Osteoblast (primary cell): Measurements from ENCODE around the gene IDS. TPM values are rescaled to one million over a fixed set of nuclear protein-coding genes. Genes with fewer than 3 reads are reported as not detected.

Experiments
- DNase-seq: peaks from one replicate; pipeline ENCODE4 v3.0.0; 2011; ENCODE audit warnings: low spot score, mixed read lengths; ENCODE audit not compliant: insufficient read length; ENCODE audit errors: missing footprints
- H2AFZ ChIP-seq: 2 replicates; pipeline ENCODE4 v1.6.0; 2011; ENCODE audit warnings: mild to moderate bottlenecking, low read length
- H3K27ac ChIP-seq: 2 replicates; pipeline ENCODE4 v1.5.1; 2011; ENCODE audit warnings: mild to moderate bottlenecking, low read depth, low read length, moderate library complexity
- H3K27me3 ChIP-seq: 2 replicates; pipeline ENCODE4 v1.6.0; 2012; ENCODE audit warnings: mild to moderate bottlenecking, control low read depth, inconsistent platforms, low read length, moderate library complexity; ENCODE audit not compliant: insufficient read depth
- H3K36me3 ChIP-seq: 2 replicates; pipeline ENCODE4 v1.5.1; 2011; ENCODE audit warnings: mild to moderate bottlenecking, low read length, control low read depth, moderate library complexity; ENCODE audit not compliant: insufficient read depth
- H3K4me1 ChIP-seq: 2 replicates; pipeline ENCODE4 v1.5.1; 2011; ENCODE audit warnings: mild to moderate bottlenecking, low read length, control low read depth, moderate library complexity; ENCODE audit not compliant: insufficient read depth
- H3K4me2 ChIP-seq: 2 replicates; pipeline ENCODE4 v1.6.0; 2011; ENCODE audit warnings: mild to moderate bottlenecking, low read length; ENCODE audit not compliant: insufficient read depth
- H3K4me3 ChIP-seq: fragments of 200-600 bp; sonication (generic); 3 replicates; pipeline ENCODE4 v1.5.1; 2012; ENCODE audit warnings: mild to moderate bottlenecking, low read length, inconsistent platforms; ENCODE audit not compliant: insufficient read depth
- H3K79me2 ChIP-seq: 2 replicates; pipeline ENCODE4 v1.6.0; 2012; ENCODE audit warnings: mild to moderate bottlenecking, low read length, control low read depth, inconsistent platforms; ENCODE audit not compliant: insufficient read depth
- H3K9me3 ChIP-seq: 2 replicates; pipeline ENCODE4 v1.5.1; 2011; ENCODE audit warnings: low read depth, low read length, control low read depth
- H4K20me1 ChIP-seq: 2 replicates; pipeline ENCODE4 v1.6.0; 2012; ENCODE audit warnings: mild to moderate bottlenecking, low read length, control low read depth; ENCODE audit not compliant: insufficient read depth
- CTCF ChIP-seq: IDR thresholded peaks from 2 replicates; pipeline ENCODE4 v1.5.1; 2011; ENCODE audit warnings: mild to moderate bottlenecking, low read depth, low read length, moderate library complexity; ENCODE audit errors: extremely low read depth
- total RNA-seq: library from RNA; depleted of rRNA; stranded (reverse); fragments of >200 nt; gene quantifications from 2 replicates; pipeline ENCODE4 v1.2.3, GENCODE V29; 2012

The IDS gene
- total RNA-seq, 1 donor, result 48.9 TPM

DNA sequence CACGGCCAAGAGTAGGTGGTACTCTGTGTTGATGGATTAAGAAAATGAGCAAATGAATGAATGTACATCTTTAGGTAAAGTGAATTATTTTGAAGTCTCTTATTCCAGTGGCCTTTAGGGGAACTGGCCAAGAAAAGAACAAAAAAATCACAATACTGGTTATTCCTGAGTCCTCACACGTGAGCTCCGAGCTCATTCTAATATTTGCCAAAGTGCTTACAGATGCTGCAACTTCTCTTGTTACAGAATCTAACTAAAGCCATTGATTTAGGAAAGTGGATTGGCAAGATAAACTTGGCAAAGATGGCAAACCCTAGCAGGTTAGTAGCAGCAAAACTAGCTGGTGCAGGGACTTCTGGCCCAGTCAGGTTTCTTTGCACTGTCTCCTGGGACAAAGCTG lies 37.6 kb downstream of the IDS start:
- Histone ChIP-seq H4K20me1 (no peaks in the 10 kb centered on the region), H3K36me3 (no peaks in the 10 kb centered on the region), H3K4me1 (no peaks in the 10 kb centered on the region), H3K9me3 (no peaks in the 10 kb centered on the region), H3K4me3 (no peak overlapping the region), H3K27ac (no peak overlapping the region), H2AFZ (no peak overlapping the region), H3K4me2 (no peak overlapping the region), H3K27me3 (no peaks in the 10 kb centered on the region), H3K79me2 (no peaks in the 10 kb centered on the region)
- no peak for DNase-seq
- no peak for TF ChIP-seq CTCF

DNA sequence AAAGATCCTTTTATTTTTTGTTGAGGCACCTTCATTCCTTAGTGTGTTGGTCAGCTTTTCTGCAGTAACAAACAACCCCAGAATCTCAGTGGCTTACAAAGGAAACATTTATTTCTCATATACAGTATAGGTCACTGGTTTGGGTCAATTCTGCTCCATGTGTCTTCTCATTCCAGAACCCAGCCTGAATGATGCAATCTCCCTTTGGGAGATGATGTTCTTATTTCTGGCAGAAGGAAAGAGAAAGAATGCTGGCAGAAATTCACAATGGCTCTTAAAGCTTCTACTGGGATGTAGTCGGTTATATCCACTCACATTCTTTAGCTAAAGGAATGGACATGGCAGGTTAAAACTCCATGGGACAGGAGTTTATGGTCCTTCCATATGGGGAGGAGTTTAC lies 42.3 kb downstream of the IDS start:
- H3K27me3 ChIP-seq, result no peaks in the 10 kb centered on the region
- H3K36me3 ChIP-seq, result no peaks in the 10 kb centered on the region
- TF ChIP-seq CTCF, result no peak
- no peaks in the 10 kb centered on the region for H4K20me1 ChIP-seq
- DNase-seq, result peak; percentile 31
- no peaks in the 10 kb centered on the region for H3K9me3 ChIP-seq
- H3K27ac ChIP-seq, result no peak overlapping the region
- H3K4me2 ChIP-seq, result no peak overlapping the region
- H2AFZ ChIP-seq, result no peak overlapping the region
- H3K79me2 ChIP-seq, result no peaks in the 10 kb centered on the region
- no peaks in the 10 kb centered on the region for H3K4me1 ChIP-seq
- H3K4me3 ChIP-seq, result no peak overlapping the region

GRCh38 chrX:149461746-149462145 lies 43.4 kb downstream of the IDS start:
- Histone ChIP-seq H2AFZ (no peak overlapping the region), H3K27ac (no peak overlapping the region), H3K79me2 (no peaks in the 10 kb centered on the region), H3K4me3 (no peak overlapping the region), H3K36me3 (no peaks in the 10 kb centered on the region), H3K4me1 (no peaks in the 10 kb centered on the region), H3K4me2 (no peak overlapping the region), H4K20me1 (no peaks in the 10 kb centered on the region), H3K27me3 (no peaks in the 10 kb centered on the region), H3K9me3 (no peaks in the 10 kb centered on the region)
- no peak for DNase-seq
- TF ChIP-seq CTCF, result no peak

DNA sequence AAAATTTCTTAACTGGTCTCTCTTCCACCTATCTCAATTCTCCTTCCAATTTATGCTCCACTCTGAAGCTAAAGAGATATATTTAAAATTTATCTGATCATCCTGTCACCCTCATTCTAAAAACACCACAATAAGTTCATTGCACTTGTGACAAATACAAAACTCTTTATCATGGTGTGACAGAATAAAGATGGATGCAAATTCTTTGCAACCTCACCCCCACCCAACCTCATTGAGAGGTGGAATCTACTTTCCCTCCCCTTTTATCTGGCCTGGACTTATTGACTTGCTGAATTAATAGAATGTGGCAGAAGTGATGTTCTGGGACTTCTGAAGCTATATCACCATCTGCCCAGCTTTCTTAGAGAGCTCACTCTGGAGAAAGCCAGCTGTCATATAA lies 46.5 kb downstream of the IDS start:
- no peak for TF ChIP-seq CTCF
- H3K4me2 ChIP-seq, result no peak overlapping the region
- no peak overlapping the region for H2AFZ ChIP-seq
- no peak overlapping the region for H3K27ac ChIP-seq
- no peak overlapping the region for H3K4me3 ChIP-seq
- no peaks in the 10 kb centered on the region for H3K4me1 ChIP-seq
- no peak for DNase-seq
- no peaks in the 10 kb centered on the region for H3K27me3 ChIP-seq
- no peaks in the 10 kb centered on the region for H3K79me2 ChIP-seq
- H3K9me3 ChIP-seq, result no peaks in the 10 kb centered on the region
- H3K36me3 ChIP-seq, result no peaks in the 10 kb centered on the region
- no peaks in the 10 kb centered on the region for H4K20me1 ChIP-seq
